Gastroesophageal sphincter (tissue), 3 donors: ENCODE data around the gene ADAM22.

ENCODE experiments used
- EP300 ChIP-seq: sonication (generic); formaldehyde crosslinking; IDR thresholded peaks from one replicate; pipeline ENCODE4 v1.6.1; 2017; ENCODE audit warnings: antibody characterized with exemption, mild to moderate bottlenecking
- POLR2A ChIP-seq, 2 donors: fragments of 450-650 bp; IDR thresholded peaks; one replicate each; pipeline ENCODE4 v1.6.1; 2017; ENCODE audit warnings: antibody characterized with exemption in 2 of 2, mild to moderate bottlenecking in 2 of 2, moderate library complexity in 1 of 2
- TF ChIP-seq, protein P1 (sequence below), 4 experiments: fragments of 200-600 bp in 2 of 4; fragments of 450-650 bp in 2 of 4; sonication (generic) in 1 of 4; IDR thresholded peaks; one replicate each; pipeline ENCODE4 v1.5.1; 2017 to 2019; ENCODE audit warnings: antibody characterized with exemption in 4 of 4, mild to moderate bottlenecking in 2 of 4, moderate library complexity in 2 of 4

DNA sequence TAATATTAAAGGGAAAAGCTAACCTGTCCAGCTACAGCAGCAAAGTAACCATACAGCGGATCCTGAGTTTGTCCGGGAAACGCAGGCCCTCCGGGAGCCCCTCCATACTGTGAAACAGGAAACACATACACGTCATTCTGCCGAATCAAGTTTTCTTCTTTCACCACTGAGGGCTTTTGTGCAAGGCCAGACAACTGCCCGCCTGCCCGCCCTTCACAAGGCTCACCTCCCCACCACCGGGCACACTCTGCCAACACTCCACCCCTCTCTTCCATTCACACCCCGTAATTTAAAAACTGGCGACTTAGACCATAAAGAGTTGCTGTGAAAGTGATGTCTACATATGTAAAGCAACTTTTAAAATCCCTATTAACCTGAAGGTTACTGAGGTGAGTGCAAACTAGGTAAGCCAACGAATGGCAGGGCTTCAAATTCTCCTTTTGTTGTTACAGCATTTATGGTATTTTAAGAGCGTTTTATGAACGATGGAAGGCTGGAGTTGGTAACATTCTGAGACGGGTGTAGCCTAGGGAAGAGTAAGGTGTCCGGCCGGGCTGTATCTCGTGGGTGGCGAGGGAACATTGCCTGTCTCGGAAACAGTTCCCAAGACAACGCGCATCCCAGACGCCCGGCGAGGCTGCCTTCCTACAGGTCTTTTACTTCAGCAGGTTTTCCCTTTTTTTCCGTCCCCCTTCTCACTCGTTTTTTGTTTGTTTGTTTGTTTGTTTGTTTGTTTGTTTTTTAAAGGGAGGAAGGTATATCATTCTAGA, 285.0 kb downstream of the ADAM22 start:
- TF ChIP-seq POLR2A (IDR thresholded peaks at IDR 0.05) (no peak), EP300 (no peak)
- TF ChIP-seq, protein P1, sequence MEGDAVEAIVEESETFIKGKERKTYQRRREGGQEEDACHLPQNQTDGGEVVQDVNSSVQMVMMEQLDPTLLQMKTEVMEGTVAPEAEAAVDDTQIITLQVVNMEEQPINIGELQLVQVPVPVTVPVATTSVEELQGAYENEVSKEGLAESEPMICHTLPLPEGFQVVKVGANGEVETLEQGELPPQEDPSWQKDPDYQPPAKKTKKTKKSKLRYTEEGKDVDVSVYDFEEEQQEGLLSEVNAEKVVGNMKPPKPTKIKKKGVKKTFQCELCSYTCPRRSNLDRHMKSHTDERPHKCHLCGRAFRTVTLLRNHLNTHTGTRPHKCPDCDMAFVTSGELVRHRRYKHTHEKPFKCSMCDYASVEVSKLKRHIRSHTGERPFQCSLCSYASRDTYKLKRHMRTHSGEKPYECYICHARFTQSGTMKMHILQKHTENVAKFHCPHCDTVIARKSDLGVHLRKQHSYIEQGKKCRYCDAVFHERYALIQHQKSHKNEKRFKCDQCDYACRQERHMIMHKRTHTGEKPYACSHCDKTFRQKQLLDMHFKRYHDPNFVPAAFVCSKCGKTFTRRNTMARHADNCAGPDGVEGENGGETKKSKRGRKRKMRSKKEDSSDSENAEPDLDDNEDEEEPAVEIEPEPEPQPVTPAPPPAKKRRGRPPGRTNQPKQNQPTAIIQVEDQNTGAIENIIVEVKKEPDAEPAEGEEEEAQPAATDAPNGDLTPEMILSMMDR (IDR thresholded peaks at IDR 0.05) = no peak
